HG03280 (cell line): ENCODE data around the gene TMOD1.
"Not testable (repeated sequence)": the region's sequence is repeated elsewhere in the genome, so short reads cannot be mapped to it uniquely, and the experiment has no call there.

Source experiments
- ATAC-seq: cut with Tn5 transposase; IDR thresholded peaks from one replicate; pipeline ENCODE4 v1.9.1; 2021; ENCODE audit warnings: mild to moderate bottlenecking, moderate library complexity; ENCODE audit not compliant: unreplicated experiment

Gene TMOD1

GRCh38 chr9:97497558-97498375 lies 3.7 kb upstream of the TMOD1 start:
- not testable (repeated sequence) for ATAC-seq

- not testable (repeated sequence) for ATAC-seq
These were observed 2.6 kb upstream of the TMOD1 start for GRCh38 chr9:97498846-97499245.

GRCh38 chr9:97500263-97500662 lies 1.2 kb upstream of the TMOD1 start:
- no peak for ATAC-seq

- ATAC-seq: no peak
These were observed 695 bp upstream of the TMOD1 start for GRCh38 chr9:97500765-97501176.

- peak; percentile 33 for ATAC-seq
These were observed 431 bp downstream of the TMOD1 start for GRCh38 chr9:97501972-97502221.

- ATAC-seq: peak; percentile 17
These were observed 937 bp downstream of the TMOD1 start for GRCh38 chr9:97502222-97502983.

- no peak for ATAC-seq
These were observed 1.8 kb downstream of the TMOD1 start for GRCh38 chr9:97502984-97503861.

GRCh38 chr9:97503862-97504210 lies 2.4 kb downstream of the TMOD1 start:
- no peak for ATAC-seq

GRCh38 chr9:97504381-97505216 lies 3.1 kb downstream of the TMOD1 start:
- no peak for ATAC-seq

GRCh38 chr9:97505845-97506244 lies 4.4 kb downstream of the TMOD1 start:
- no peak for ATAC-seq

- no peak for ATAC-seq
These were observed 4.8 kb downstream of the TMOD1 start for GRCh38 chr9:97506306-97506705.

- no peak for ATAC-seq
These were observed 5.3 kb downstream of the TMOD1 start for GRCh38 chr9:97506787-97507186.

GRCh38 chr9:97507428-97507984 lies 6.0 kb downstream of the TMOD1 start:
- ATAC-seq: no peak

- no peak for ATAC-seq
These were observed 7.4 kb downstream of the TMOD1 start for GRCh38 chr9:97508852-97509251.

- ATAC-seq: peak; percentile 72
These were observed 9.6 kb downstream of the TMOD1 start for GRCh38 chr9:97510797-97511654.

GRCh38 chr9:97511655-97512427 lies 10.4 kb downstream of the TMOD1 start:
- ATAC-seq: no peak

GRCh38 chr9:97512966-97513560 lies 11.6 kb downstream of the TMOD1 start:
- ATAC-seq: no peak

GRCh38 chr9:97514531-97514930 lies 13.1 kb downstream of the TMOD1 start:
- ATAC-seq: no peak
